Breast epithelium (tissue), 4 donors: Measurements from ENCODE around the gene DNASE1L3. TPM values are rescaled to one million over a fixed set of nuclear protein-coding genes. Genes with fewer than 3 reads are reported as not detected.

Experiments used
- DNase-seq, 2 donors: peaks; one replicate each; pipeline ENCODE4 v3.0.0-alpha.2; 2019; ENCODE audit warnings: low spot score in 2 of 2
- H3K27ac ChIP-seq, 2 donors: fragments of 200-600 bp; sonication (generic) in 1 of 2; one replicate each; pipeline ENCODE4 v1.5.1; 2016 to 2019; ENCODE audit warnings: mild to moderate bottlenecking in 1 of 2
- H3K27me3 ChIP-seq, 2 donors: fragments of 200-600 bp; sonication (generic) in 1 of 2; one replicate each; pipeline versions ENCODE4 v1.5.1 to v1.6.0; 2017 to 2019; ENCODE audit warnings: control low read depth in 1 of 2, mild to moderate bottlenecking in 1 of 2
- H3K36me3 ChIP-seq: fragments of 200-600 bp; one replicate; pipeline ENCODE4 v1.5.1; 2019
- H3K4me1 ChIP-seq, 2 donors: fragments of 200-600 bp; sonication (generic); one replicate each; pipeline ENCODE4 v1.5.1; 2016 to 2019; ENCODE audit warnings: control low read depth in 1 of 2
- H3K4me3 ChIP-seq, 3 donors: fragments of 200-600 bp; sonication (generic); 1 replicate in 2 of 3; 2 replicates in 1 of 3; pipeline ENCODE4 v1.5.1; 2016 to 2019; ENCODE audit warnings: mild to moderate bottlenecking in 3 of 3, moderate library complexity in 2 of 3
- H3K9me3 ChIP-seq, 2 donors: fragments of 200-600 bp; sonication (generic) in 1 of 2; one replicate each; pipeline ENCODE4 v1.5.1; 2016 to 2019; ENCODE audit warnings: control low read depth in 1 of 2
- CTCF ChIP-seq, 3 donors: fragments of 450-650 bp; IDR thresholded peaks; one replicate each; pipeline ENCODE4 v1.5.1; 2016 to 2017; ENCODE audit warnings: antibody characterized with exemption in 3 of 3, mild to moderate bottlenecking in 3 of 3, moderate library complexity in 3 of 3
- POLR2A ChIP-seq: fragments of 450-650 bp; IDR thresholded peaks from one replicate; pipeline ENCODE4 v1.6.1; 2016; ENCODE audit warnings: antibody characterized with exemption, mild to moderate bottlenecking, moderate library complexity
- POLR2AphosphoS5 ChIP-seq, 3 donors: sonication (generic); formaldehyde crosslinking; IDR thresholded peaks; one replicate each; pipeline ENCODE4 v1.6.1; 2017; ENCODE audit warnings: antibody characterized with exemption in 3 of 3
- intact Hi-C: fragments of 100-400 bp; cut with DNase I; formaldehyde crosslinking; loops from one replicate; pipeline ENCODE4 v1.15.1; 2023; ENCODE audit warnings: low total_unique reads
- total RNA-seq, 3 donors: library from RNA; depleted of rRNA; stranded (reverse); fragments of >200 nt; gene quantifications; one replicate each; pipeline ENCODE4 v1.1.0, GENCODE V29; 2016

DNASE1L3 gene
- total RNA-seq, 3 donors from 2014 or later = 0.44 to 9.2 (median 5.6) TPM

DNA sequence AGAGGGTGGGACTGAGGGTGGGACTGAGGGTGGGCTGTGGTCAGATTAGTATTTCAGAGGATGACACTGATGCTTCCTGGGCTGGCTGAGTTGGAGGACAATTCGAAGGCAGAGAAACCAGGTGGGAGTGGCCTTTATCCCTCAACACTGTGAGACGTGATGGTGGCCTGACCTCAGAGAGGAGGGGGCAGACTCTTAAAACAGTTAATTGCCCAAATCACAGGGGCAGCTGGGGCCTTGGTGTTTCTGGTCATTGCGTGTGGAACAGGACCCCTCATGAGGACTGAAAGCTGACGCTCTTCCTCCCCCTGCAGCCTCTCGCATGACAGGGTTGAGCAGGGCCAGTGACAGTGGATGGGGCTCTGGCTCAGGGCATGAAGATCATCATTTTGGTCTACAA, 18.7 kb downstream of the DNASE1L3 start:
- DNase-seq = no peak
- Histone ChIP-seq H3K27me3 (no peaks in the 10 kb centered on the region), H3K27ac (no peak overlapping the region), H3K9me3 (no peaks in the 10 kb centered on the region), H3K36me3 (no peaks in the 10 kb centered on the region), H3K4me1 (no peaks in the 10 kb centered on the region), H3K4me3 (no peak overlapping the region)
- TF ChIP-seq CTCF (IDR thresholded peaks at IDR 0.05) = no peak
- no peak for TF ChIP-seq POLR2AphosphoS5 (IDR thresholded peaks at IDR 0.05)
- no peak for TF ChIP-seq POLR2A
- intact Hi-C loops = no loop called here

DNA sequence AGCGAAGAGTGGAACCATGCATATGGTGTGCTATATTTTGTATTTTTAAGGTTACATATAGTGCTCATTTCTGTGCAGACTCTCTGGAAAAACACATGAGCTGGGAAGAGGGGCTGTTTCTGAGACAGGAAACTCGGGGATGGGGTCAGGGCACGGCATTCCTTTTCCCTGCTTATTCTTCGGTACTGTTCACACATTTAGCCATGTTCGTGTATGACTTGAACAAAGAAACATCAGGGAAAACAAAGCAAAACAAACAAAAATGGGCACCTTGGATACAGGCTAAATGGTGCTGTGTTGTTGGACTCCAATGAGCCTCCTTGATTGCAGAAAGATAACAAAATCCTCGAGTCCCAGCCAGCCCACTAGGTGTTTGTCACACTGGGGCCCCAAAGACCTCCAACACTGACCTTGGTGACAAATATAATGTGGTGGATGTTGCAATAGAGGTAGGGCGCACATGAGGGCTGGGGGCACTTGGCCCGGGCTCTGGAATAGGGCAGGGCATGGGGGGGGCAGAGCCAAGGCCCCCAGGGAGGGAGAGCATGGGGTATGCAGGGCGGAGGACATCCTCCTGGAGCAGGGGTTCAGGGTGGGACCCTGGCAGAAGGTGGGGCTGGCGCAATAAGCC, 19.3 kb downstream of the DNASE1L3 start:
- no peak overlapping the region for H3K4me3 ChIP-seq
- H3K4me1 ChIP-seq = no peaks in the 10 kb centered on the region
- TF ChIP-seq POLR2A (no peak), POLR2AphosphoS5 (IDR thresholded peaks at IDR 0.05) (no peak), CTCF (IDR thresholded peaks at IDR 0.05) (no peak)
- DNase-seq = no peak
- no peak overlapping the region for H3K27ac ChIP-seq
- no peaks in the 10 kb centered on the region for H3K9me3 ChIP-seq
- H3K36me3 ChIP-seq = no peaks in the 10 kb centered on the region
- no peaks in the 10 kb centered on the region for H3K27me3 ChIP-seq
- intact Hi-C loops = no loop called here

DNA sequence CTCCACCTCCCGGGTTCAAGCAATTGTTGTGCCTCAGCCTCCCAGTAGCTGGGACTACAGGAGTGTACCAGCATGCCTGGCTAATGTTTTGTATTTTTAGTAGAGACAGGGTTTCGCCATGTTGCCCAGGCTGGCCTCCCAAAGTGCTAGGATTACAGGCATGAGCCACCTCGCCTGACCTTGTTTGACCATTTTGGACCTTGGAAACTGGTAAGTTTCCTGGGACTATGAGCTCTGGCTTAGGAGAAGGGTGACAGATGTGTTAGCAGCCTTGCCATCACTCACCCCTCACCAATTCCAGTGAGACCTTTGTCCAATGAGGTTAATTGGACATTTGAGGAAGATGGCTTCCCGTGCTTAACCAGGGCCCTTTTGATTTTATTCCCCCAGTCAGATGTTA, 19.9 kb downstream of the DNASE1L3 start:
- Histone ChIP-seq H3K4me1 (no peaks in the 10 kb centered on the region), H3K9me3 (no peaks in the 10 kb centered on the region), H3K4me3 (no peak overlapping the region), H3K27me3 (no peaks in the 10 kb centered on the region), H3K36me3 (no peaks in the 10 kb centered on the region), H3K27ac (no peak overlapping the region)
- DNase-seq = no peak
- intact Hi-C loops = no loop called here
- TF ChIP-seq CTCF (IDR thresholded peaks at IDR 0.05) (no peak), POLR2AphosphoS5 (IDR thresholded peaks at IDR 0.05) (no peak), POLR2A (no peak)

GRCh38 chr3:58190291-58190690, 20.5 kb downstream of the DNASE1L3 start:
- H3K4me3 ChIP-seq = no peak overlapping the region
- no peaks in the 10 kb centered on the region for H3K4me1 ChIP-seq
- no peak for DNase-seq
- no peaks in the 10 kb centered on the region for H3K36me3 ChIP-seq
- H3K27me3 ChIP-seq = no peaks in the 10 kb centered on the region
- no peak overlapping the region for H3K27ac ChIP-seq
- intact Hi-C loops = no loop called here
- no peak for TF ChIP-seq CTCF (IDR thresholded peaks at IDR 0.05)
- no peak for TF ChIP-seq POLR2A
- no peak for TF ChIP-seq POLR2AphosphoS5 (IDR thresholded peaks at IDR 0.05)
- H3K9me3 ChIP-seq = no peaks in the 10 kb centered on the region

- TF ChIP-seq POLR2A (no peak), CTCF (IDR thresholded peaks at IDR 0.05) (no peak), POLR2AphosphoS5 (IDR thresholded peaks at IDR 0.05) (no peak)
- intact Hi-C loops = loop anchor here (10.0 kb wide), 1 partner anchor 105 kb away; no protein-coding TSS in a partner anchor
- no peaks in the 10 kb centered on the region for H3K4me1 ChIP-seq
- H3K9me3 ChIP-seq = no peaks in the 10 kb centered on the region
- no peak overlapping the region for H3K4me3 ChIP-seq
- no peak for DNase-seq
- no peaks in the 10 kb centered on the region for H3K36me3 ChIP-seq
- peak overlapping the region in 1 of 2 donors; percentile 29 for H3K27ac ChIP-seq
- no peaks in the 10 kb centered on the region for H3K27me3 ChIP-seq
Measured at GRCh38 chr3:58189691-58190090, 21.1 kb downstream of the DNASE1L3 start.
